ENCODE results near the gene SLC22A23.
A peak's percentile ranks its signal among the peaks of the same experiment; 100 is the strongest.

The SLC22A23 gene

GRCh38 chr6:3468585-3468984 lies 11.7 kb upstream of the SLC22A23 start:
- no peak for DNase-seq

DNA sequence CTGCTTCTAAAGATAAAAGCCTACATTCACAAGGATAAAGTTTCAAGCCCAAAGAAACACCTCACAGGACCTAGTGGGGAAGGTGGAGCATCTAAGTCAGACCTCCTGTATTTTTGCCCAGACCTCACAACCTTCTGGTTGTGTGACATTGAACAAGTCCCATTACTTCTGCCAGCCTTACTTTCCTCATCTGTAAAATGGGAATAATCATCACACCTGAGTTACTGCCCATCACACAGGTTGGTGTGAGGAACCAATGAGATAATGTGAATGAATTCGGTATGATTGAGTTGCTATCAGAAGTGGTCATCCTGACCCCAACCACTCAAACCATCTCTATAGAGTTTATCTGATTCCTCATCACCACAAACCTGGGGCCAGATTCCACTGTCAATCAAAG lies 11.1 kb upstream of the SLC22A23 start:
- DNase-seq: no peak

DNA sequence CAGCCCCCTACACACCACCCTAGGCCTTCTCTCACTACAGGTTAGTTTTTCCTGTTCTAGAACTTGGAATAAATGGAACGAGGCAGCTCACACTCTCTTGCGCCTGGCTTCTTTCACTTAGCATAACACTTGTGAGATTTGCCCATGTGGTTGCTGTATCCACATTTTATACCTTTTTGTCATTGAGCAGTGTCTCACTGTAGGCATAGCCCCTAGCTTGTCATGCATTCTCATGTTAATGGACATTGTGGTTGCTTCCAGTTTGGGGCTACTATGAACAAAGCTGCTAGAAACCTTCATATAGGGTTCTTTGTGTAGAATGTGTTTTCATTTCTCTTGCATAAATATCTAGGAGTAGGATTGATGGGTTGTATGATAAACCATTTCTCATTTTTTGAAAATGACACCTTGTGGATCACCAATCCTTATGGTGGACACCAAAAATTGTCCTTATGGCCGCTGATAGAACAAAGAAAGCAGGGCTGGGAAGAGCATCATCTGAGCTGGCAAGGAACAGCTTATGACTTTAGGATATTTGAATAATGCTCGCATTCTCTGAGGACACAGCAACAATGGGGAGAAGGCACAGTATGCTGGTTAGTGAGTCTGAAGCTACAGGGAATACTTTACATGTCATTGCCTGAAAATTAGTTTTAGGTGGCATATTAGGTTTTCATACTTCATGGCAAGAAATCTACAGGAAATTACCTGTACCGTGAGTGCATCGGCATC lies 9.8 kb upstream of the SLC22A23 start:
- no peak for DNase-seq

DNA sequence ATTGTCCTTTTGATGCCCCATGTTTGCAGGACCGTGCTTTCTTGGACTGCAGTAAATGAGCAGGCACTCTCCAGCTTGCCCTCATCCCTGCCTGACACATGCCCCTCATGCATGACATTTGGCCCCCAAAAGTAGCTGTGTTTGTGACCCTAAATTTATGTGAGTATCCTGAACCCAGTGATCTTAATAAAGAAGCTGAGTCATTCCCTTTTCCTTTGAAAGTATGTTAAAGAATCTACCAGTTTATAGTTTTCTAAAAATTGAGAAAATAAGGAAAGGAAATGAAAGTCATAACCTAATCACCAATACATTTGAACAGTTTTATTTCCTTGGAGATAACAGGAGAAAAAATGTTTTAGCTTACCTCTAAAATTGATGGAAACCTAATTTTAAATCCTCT lies 3.4 kb upstream of the SLC22A23 start:
- no peak for DNase-seq

GRCh38 chr6:3458706-3459421 lies 2.0 kb upstream of the SLC22A23 start:
- DNase-seq: no peak

DNA sequence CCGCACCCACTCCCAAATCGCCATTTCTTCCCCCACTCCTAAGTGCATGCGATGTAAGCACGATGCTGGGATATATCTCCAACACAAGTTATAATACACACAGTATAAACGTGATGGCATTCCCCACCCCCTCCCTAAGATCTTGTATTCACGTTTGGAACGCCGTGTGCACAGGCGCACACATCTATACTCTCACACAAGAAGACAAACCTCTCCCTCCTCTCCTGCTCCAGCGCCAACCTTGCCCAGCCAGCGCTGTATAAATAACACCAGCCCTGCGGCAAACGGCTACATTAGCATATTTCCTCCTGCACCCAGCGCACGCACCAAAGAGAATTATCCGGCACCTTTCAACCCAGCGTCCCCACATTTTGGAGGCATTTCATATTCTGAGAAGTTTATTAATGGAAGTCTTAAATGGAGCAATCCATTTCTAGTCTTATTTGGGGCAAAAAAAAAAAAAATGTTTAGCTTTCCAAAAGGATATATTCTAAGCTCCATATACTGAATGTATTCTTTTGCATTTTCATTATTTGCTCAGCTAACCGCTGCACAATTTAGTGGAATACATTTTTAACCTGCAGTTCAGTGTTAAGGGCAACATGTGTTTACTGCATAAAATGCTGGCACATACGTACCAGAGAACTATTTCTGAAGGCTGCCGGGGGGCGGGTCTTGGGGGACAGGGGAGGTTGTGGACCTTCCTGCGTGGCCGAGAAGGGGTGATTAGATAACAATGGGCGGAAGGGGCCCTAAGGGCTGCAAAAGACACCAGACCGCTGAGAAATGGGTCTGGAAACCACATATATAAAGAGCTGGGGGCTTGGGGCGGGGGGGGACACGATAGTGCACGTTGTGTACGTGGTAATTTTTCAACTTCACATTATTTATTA lies 1.1 kb upstream of the SLC22A23 start:
- peak; percentile 93 for DNase-seq

- DNase-seq: no peak
These were observed 404 bp downstream of the SLC22A23 start for GRCh38 chr6:3456395-3456897.

- DNase-seq: no peak
These were observed 1.1 kb downstream of the SLC22A23 start for GRCh38 chr6:3455569-3456394.

GRCh38 chr6:3455147-3455568 lies 1.7 kb downstream of the SLC22A23 start:
- peak; percentile 41 for DNase-seq

DNA sequence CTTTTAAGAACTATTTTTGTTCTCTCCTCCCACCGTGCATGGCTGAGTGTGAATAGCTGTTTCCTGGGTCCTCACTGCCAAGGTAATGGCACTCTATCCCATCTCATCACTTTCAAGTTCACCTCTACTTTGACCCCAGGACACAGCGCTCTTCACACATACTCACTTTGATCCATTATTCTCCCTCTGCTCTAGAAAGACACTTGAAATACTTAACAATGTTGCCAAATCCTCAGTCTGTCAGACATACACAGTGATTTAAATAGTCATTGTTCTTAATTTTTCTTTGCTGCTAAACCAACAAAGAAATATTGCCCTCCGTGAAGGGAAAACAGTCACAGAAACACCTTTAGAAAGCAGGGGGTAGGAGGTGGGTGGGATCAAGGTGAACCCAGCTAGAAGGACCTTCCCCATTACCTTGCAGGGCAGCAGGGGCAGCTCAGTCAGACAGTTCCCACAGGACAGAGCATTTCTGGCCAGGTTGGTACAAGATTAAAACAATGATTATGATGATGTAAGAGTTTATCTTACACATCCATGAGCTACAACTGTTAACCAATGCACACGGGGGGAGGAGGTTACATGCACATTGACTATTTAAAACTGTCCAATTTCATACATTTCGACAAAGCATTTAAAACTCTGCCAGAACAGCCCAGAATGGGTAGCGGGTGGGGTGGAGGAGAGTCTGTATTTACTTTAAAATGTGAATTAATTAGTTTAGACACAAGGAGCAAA lies 2.4 kb downstream of the SLC22A23 start:
- DNase-seq: no peak

DNA sequence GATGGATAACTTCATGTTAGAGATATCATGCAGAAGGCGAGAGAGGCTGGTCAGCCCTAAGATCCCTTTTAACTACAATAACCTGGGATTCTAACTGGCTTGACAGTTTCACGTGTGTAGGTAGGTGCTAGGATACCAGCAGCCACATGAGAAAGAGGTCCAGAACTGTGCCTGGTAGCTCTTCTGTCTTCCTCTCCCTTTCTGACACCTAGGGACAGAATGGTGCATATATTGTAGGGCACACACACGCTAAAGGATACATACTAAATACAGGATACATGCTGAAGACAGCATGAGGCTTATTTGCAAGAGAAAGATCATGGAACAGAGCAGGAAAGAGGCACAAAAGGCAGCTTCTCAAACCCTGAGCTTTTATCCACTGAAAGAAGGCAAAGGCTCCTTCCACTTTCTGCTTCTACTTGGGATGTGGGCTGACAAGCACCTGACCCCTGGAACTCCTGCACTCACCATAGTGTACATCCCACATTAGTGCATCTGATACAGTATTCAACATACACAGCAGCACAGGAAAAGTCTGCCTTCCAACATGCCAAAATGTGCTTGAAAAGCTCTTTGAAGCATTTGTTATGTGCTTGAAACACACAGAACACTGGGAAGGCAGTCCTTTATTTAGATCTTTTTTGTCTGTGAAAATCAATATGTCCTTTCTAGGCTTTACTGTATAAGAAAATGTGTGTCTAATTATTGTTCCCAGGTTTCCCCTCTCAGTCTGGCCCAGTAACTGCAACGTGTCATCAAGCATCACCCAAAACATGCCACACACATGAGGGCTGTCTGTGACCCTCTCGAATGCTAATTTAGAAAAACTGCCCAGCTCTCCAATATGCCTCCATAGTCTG lies 3.2 kb downstream of the SLC22A23 start:
- DNase-seq: no peak

- DNase-seq: no peak
These were observed 5.4 kb downstream of the SLC22A23 start for GRCh38 chr6:3451498-3451897.

DNA sequence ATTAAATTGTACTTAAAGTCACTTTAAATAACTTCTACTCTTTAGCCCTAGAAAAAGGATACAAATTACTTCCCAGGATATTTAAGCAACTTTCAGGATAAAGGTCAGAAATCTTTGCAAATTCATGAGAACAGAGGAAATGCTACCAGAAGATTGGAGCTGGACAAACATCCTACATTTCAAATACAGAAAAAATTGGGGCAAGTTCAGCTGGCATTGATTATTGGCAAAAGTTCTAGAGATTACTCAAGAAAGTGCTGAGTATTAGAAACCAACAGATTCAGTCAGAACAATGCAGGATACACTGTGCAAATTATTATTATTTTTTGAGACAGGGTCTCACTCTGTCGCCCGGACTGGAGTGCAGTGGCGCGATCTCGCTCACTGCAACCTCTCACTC lies 6.0 kb downstream of the SLC22A23 start:
- no peak for DNase-seq

- DNase-seq: no peak
These were observed 7.0 kb downstream of the SLC22A23 start for GRCh38 chr6:3449750-3450305.

- DNase-seq: no peak
These were observed 7.5 kb downstream of the SLC22A23 start for GRCh38 chr6:3449321-3449720.

- DNase-seq: no peak
These were observed 9.8 kb downstream of the SLC22A23 start for GRCh38 chr6:3447005-3447404.

DNA sequence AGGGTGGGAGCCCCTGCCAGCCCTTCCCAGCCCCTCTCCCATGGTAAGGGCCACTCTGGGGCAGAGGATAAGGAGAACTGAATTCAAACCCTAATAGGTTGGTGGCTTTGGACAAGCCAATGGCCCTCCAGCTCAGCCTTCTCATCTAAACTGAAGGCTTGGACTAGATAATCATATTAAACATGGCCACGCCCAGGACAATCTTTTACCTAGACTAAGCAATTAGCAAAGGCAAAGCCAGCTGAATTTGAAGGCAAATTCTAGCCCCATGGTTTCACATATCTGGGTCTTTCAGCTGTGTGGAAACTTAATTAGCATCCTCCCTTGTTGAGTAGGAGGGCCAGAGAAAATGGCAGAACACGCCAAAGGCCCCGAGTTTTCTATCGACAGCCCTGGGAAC lies 10.7 kb downstream of the SLC22A23 start:
- DNase-seq: no peak

DNA sequence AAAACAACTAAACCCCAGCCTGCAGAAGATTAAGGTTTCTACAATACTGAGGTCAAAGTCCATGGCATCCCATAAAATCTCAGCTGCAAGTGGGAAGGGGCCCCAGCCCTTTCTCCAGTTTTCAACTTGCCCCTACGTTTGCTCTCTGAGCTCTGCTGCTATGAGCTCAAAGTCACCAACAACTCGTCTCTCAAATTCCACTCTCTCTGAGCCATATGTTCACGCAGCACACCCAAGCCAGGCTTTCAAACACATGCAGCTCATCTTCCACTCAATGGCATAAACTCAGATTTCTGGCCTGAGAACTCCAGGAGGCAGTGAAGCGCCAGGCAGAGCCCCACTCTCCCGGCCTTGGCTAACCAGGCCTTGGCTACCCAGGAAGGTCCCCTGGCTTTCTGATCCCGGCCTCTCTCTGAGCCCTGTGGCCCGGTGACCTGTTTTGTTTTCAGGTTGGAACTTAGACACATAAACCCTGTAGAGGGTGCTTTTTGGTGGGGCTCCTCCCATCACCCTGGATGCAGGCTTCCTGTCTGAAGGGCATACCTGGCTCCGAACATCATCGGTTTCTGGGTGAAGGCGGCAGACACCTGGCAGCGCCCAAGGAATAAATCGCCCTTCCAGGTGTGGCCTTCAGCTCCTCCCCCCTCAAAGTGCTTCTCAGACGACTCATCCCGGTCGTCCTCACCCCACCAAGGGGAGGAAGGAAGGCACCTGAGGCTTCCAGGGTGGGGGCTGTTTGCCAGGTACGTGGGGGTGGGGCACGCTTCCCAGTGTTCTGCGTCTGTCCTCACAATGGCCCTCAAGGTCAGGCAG lies 12.4 kb downstream of the SLC22A23 start:
- DNase-seq: no peak

DNA sequence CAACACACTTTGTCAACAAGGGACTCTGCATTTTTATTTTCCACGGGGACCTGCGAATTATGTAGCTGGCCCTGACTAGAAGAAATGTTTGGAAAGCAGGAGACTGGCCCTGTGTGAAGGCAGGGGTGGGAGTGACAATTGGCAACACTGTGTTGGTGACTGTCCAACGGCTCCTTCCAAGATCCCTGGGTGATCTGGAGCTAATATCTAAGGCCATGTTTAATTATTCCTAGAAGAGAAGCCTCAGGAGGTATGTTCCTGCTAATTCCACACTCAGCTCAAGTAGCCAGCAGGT lies 13.7 kb downstream of the SLC22A23 start:
- DNase-seq: no peak
